DMS153 treated with DMSO at 0.1 percent for 48 hours (cell line): ENCODE results near the gene TLNRD1.
A peak's percentile ranks its signal among the peaks of the same experiment; 100 is the strongest.

Source experiments
- DNase-seq: peaks from one replicate; lab custom pipeline; 2025; ENCODE audit not compliant: unreplicated experiment; lab: John Stamatoyannopoulos, UW

TLNRD1 gene

DNA sequence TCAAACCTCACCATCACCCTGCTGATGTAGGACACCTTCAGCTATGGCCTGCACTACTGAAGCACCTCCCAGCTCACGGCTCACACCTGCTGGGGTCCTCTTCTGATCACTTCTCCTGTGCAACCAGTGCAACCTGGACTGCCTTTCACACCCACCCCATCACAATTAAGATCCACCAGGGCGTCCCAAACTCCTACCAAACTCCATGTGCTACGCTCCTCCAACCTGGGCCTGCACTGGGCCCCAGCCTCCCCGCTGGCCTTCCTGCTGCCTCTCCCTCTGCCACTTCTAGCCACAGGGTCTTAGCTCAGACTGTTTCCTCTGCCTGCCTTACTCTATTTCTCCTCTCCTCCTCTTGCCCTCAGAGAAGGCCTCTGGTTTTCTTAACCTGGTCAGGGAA lies 23.9 kb upstream of the TLNRD1 start:
- DNase-seq = no peak

DNA sequence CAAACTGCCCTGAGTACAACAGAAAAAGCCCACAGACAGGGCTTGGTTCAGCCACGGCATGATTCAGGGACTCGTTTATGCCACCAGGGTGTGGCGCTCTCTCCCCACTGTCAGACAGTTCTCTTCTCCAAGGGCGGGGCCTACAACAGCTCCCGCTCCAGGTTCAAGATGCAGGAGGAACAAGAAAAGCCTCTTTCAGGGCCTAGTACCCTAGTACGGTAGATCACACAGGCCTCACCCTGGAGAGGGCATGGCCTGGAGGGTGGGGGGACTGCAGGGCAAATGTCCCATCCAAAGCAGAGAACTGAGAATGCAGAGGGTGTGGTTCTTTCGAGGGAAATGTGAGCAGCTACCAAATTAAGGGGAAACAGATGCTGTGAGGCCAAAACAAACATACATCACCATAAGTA lies 23.1 kb upstream of the TLNRD1 start:
- DNase-seq = no peak

- DNase-seq = no peak
Observed at GRCh38 chr15:80978685-80979329, 21.9 kb upstream of the TLNRD1 start.

GRCh38 chr15:80979538-80980200 lies 21.1 kb upstream of the TLNRD1 start:
- no peak for DNase-seq

GRCh38 chr15:80982205-80982604 lies 18.5 kb upstream of the TLNRD1 start:
- no peak for DNase-seq

- no peak for DNase-seq
Observed at GRCh38 chr15:80982839-80983238, 17.9 kb upstream of the TLNRD1 start.

DNA sequence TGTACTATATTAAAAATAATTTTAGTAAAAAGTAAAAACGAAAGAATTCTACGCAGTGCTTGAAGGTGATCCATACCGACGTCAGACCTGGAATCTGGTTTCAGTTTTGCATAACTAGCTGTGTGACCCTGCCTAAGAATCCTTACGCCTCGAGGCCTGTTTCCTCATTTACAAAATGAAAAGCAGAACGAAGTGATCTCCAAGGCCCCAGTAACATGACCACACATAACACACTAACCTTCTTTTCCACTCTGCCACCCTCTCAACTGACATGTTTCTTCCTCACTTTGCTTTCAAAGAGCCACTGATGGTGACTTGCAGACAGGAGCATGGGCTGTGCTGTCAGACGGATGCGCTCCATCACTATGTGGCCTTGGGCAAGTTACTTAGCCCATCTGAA lies 15.9 kb upstream of the TLNRD1 start:
- no peak for DNase-seq

DNA sequence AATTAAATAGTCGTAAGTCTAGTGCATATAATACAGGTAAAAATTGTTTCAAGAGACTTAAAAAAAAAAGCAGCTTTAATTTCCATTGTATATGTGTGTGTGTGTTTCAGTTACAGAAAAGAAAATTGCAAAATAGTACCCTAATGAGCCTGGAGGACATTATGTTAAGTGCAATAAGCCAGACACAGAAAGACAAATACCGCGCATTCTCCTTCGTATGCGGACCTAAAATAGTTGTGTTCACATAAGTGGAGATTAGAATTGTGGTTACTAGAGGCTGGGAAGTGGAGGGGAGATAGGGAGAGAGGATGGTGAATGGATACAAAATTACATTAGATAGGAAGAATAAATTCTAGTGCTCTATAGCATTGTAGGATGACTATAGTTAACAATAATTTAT lies 14.7 kb upstream of the TLNRD1 start:
- DNase-seq = no peak

- DNase-seq = no peak
Observed at GRCh38 chr15:80986487-80986886, 14.2 kb upstream of the TLNRD1 start.

GRCh38 chr15:80988148-80988796 lies 12.5 kb upstream of the TLNRD1 start:
- no peak for DNase-seq

GRCh38 chr15:80989081-80989517 lies 11.6 kb upstream of the TLNRD1 start:
- no peak for DNase-seq

- peak; percentile 53 for DNase-seq
Observed at GRCh38 chr15:80989518-80990478, 10.9 kb upstream of the TLNRD1 start, which contains the start of gene MESD. Gene MESD, minus strand, starts transcription at chr15:80989819. Its CDS starts 28 bp downstream, at chr15:80989791.

GRCh38 chr15:80990955-80991354 lies 9.8 kb upstream of the TLNRD1 start:
- no peak for DNase-seq

- DNase-seq = no peak
Observed at GRCh38 chr15:80991421-80991820, 9.3 kb upstream of the TLNRD1 start.

DNA sequence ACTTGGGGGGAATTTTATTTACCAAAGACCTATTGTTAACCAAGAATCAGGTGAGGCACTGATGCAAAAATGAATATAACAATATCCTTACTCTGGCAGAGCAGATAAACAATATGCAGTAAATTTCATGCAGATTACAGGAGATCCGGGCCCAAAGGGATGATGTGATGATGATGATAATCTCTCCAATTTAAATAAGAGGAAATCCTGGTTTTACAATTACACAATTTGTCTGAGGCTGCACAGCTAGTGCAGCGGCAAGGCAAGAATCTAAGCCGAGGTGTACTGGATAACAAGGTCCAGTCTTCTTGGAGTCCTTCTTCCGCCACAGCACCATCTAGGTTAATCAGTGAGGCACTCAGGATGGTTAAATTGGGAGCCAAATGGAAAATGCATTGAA lies 8.7 kb upstream of the TLNRD1 start:
- no peak for DNase-seq

- DNase-seq = no peak
Observed at GRCh38 chr15:80992441-80992840, 8.3 kb upstream of the TLNRD1 start.

DNA sequence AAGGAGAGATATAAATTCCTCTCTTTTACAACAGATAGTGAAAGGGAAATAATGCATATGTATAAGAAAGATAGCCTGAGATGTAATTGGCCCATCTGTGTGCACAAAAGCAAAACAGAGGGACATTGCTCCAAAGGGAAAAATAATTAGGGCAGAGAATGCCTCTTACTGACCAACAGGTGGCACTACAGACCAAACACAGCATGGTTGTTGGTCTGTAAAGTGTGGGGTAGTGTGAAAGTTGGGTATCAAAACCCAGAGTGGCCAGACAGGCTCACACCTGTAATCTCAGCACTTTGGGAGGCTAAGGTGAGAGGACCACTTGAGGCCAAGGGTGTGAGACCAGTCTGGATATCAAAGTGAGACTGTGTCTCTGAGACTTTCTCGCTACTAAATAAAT lies 4.5 kb upstream of the TLNRD1 start:
- no peak for DNase-seq

GRCh38 chr15:80997692-80998091 lies 3.0 kb upstream of the TLNRD1 start:
- no peak for DNase-seq

DNA sequence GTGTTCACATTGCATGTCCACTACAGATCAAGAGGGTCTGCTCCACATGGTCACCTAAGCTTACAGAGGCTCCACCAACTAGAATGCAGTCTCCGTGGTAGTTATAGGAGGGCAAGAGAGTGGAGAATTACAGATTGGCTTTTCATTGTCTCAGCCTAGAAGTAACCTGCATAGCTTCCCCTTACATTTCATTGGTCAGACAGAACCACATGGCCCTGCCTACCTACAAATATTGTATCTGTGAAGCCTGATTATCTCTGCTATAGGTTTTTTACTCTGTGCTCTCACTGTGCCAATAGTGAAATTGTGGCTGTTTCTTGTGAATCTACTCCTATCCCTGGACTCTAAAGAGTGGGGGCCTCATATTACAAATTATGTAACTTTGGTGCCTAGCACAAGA lies 2.5 kb upstream of the TLNRD1 start:
- DNase-seq = no peak

DNA sequence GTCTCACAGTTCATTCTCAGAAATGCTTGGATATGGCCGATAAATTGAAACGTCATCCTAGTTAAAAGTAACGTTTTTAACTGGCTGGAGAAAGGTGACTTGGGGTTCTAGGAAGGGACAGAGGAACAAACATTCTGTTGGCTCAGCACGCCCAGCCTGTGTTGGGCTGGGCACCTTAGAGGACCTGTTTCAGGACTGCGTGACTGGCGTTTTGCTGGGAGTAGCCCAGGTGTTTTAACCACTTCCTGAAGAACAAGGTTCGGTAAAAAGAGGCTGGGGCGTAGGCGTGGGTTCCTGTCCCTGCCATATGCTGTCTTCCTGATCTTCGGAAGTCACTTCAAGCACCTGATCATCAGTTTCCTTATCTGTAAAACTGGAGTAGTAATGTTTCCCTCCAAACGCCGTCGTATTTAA lies 1.1 kb upstream of the TLNRD1 start:
- DNase-seq = no peak

DNA sequence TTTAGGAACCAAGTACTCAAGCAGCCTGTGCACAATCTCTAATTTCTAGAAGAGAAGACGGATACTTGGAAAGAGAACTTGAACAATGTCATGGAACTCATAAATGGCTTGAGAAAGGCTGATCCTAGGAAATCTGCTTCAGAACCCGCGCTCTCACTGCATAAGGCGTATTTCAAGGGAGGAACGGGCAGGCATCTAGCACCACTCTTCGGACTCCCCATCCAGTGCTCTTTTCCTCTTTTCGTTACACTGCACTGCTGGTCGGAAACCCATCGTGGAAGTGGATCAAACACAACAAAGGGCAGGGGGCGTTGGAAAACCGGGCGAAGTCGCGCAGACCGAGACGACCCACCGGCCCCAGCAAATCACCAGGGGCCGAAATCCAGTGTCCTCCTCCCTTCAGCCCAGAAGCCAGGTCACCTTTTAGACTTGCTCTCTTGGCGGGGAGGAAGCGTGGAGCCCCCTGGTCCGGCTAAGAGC lies 539 bp upstream of the TLNRD1 start:
- DNase-seq = no peak
